Right lobe of liver (tissue), 4 donors: ENCODE data around the gene TRNAU1AP.

Source experiments
- CTCF ChIP-seq, 4 donors: fragments of 200-600 bp in 3 of 4; fragments of 450-650 bp in 1 of 4; IDR thresholded peaks; one replicate each; pipeline versions ENCODE4 v1.5.1 to v1.8.0; 2016 to 2022; ENCODE audit warnings: antibody characterized with exemption in 4 of 4, mild to moderate bottlenecking in 2 of 4
- POLR2A ChIP-seq: fragments of 450-650 bp; IDR thresholded peaks from one replicate; pipeline ENCODE4 v1.6.1; 2017; ENCODE audit warnings: antibody characterized with exemption, mild to moderate bottlenecking
- donor health status: DM: no; HTN: no; CAD: no.
- donor health status: DM: no; HTN: no; CAD: no.
- donor health status: DM: no; HTN: yes; CAD: no.

DNA sequence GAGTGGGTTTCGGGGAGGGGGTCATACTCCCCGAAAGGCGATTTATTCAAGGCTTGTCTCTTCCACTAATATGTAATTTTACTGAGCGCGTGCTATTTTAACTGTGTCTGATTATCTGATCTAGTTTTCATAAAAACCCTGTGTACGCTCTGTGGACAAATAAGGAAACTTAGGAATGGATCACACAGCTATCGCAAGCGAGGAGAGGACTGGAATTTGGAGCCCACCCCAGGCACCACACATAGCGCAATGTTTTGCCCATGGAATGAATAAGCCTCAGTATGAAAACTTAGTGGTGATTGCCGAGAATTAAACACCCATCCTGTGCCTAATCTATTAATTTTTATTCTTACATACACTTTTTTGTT, 29.3 kb downstream of the TRNAU1AP start:
- no peak for TF ChIP-seq CTCF (IDR thresholded peaks at IDR 0.05)
- no peak for TF ChIP-seq POLR2A
